OCI-LY3 (cell line): Measurements from ENCODE around the gene C1orf141.

Experiments
- H2AFZ ChIP-seq: fragments of 200-600, 300-600 bp; shearing (Covaris generic); 2 replicates; pipeline ENCODE4 v1.6.0; 2014; ENCODE audit warnings: antibody characterized with exemption, low read depth, low read length
- H3K27ac ChIP-seq: fragments of 200-600, 300-600 bp; sonication (generic); 2 replicates; pipeline ENCODE4 v1.5.1; 2014; ENCODE audit warnings: mild to moderate bottlenecking, low read length, moderate library complexity, mixed read lengths
- H3K27me3 ChIP-seq: fragments of 200-600, 300-600 bp; sonication (generic); 2 replicates; pipeline ENCODE4 v1.6.1; 2014; ENCODE audit warnings: low read depth, low read length, mixed read lengths
- H3K36me3 ChIP-seq: fragments of 200-600, 300-600 bp; sonication (generic); replicated peaks from 2 replicates; pipeline ENCODE3; 2014; ENCODE audit warnings: low read depth, low read length, mixed read lengths
- H3K4me1 ChIP-seq: fragments of 300-600, 200-600 bp; sonication (generic); 2 replicates; pipeline ENCODE4 v1.6.1; 2014; ENCODE audit warnings: low read length, mixed read lengths
- H3K4me2 ChIP-seq: fragments of 200-600, 300-600 bp; sonication (generic); 2 replicates; pipeline ENCODE4 v1.6.1; 2014; ENCODE audit warnings: low read length, mixed read lengths
- H3K4me3 ChIP-seq: fragments of 300-600, 200-600 bp; sonication (generic); 2 replicates; pipeline ENCODE4 v1.5.1; 2014; ENCODE audit warnings: antibody characterized with exemption, mild to moderate bottlenecking, low read length, moderate library complexity
- H3K79me2 ChIP-seq: fragments of 300-600, 200-600 bp; shearing (Covaris generic); 2 replicates; pipeline ENCODE4 v1.6.1; 2014; ENCODE audit warnings: mild to moderate bottlenecking, low read length, mixed read lengths
- H3K9ac ChIP-seq: fragments of 300-600, 200-600 bp; shearing (Covaris generic); 2 replicates; pipeline ENCODE4 v1.6.0; 2014; ENCODE audit warnings: mild to moderate bottlenecking, low read length, moderate library complexity
- H3K9me3 ChIP-seq: fragments of 200-600, 300-600 bp; shearing (Covaris generic); 2 replicates; pipeline ENCODE4 v1.6.1; 2014; ENCODE audit warnings: low read length, mixed read lengths; ENCODE audit not compliant: insufficient read depth
- H4K20me1 ChIP-seq: fragments of 200-600, 300-600 bp; sonication (generic); 2 replicates; pipeline ENCODE4 v1.6.1; 2016; ENCODE audit warnings: low read length, mixed read lengths; ENCODE audit not compliant: insufficient read depth
- CTCF ChIP-seq: fragments of 200-600, 300-600 bp; sonication (generic); IDR thresholded peaks from 2 replicates; pipeline ENCODE4 v1.5.1; 2014; ENCODE audit warnings: antibody characterized with exemption, low read length, low read depth
- EZH2phosphoT487 ChIP-seq: fragments of 200-600 bp; shearing (Covaris generic); IDR thresholded peaks from 2 replicates; pipeline ENCODE4 v1.6.1; 2018; ENCODE audit warnings: antibody characterized with exemption, mixed run types, low read depth

The C1orf141 gene

GRCh38 chr1:67085326-67085725 lies 49.4 kb downstream of the C1orf141 start:
- H3K9me3 ChIP-seq: no peaks in the 10 kb centered on the region
- H3K4me3 ChIP-seq: no peak overlapping the region
- H3K27me3 ChIP-seq: no peaks in the 10 kb centered on the region
- H3K4me1 ChIP-seq: no peaks in the 10 kb centered on the region
- H3K79me2 ChIP-seq: no peaks in the 10 kb centered on the region
- H3K9ac ChIP-seq: no peak overlapping the region
- H4K20me1 ChIP-seq: no peaks in the 10 kb centered on the region
- TF ChIP-seq CTCF (no peak), EZH2phosphoT487 (no peak)
- H3K36me3 ChIP-seq: no peaks in the 10 kb centered on the region
- H3K27ac ChIP-seq: no peak overlapping the region
- H2AFZ ChIP-seq: no peak overlapping the region
- no peak overlapping the region for H3K4me2 ChIP-seq

DNA sequence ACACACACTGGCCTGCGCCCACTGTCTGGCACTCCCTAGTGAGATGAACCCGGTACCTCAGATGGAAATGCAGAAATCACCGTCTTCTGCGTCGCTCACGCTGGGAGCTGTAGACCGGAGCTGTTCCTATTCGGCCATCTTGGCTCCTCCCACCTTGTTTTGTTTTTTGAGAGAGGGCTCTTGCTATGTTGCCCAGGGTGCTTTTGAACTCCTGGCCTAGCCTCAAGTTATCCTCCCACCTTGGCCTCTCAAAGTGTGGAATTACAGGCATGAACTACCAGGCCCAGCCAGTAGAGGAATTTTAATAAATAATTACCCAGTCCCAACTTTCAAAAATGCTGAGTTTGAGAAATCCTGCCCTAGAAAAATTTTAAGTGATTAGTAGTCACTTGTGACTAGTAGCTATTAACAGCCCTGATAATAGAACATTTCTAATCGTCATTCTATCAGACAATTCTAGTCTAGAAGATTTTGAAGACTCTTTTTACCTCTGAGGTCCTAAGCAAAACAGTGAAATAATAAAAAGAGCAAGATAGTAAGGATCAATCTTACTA lies 49.9 kb downstream of the C1orf141 start:
- Histone ChIP-seq H2AFZ (no peak overlapping the region), H3K9ac (no peak overlapping the region), H3K79me2 (no peaks in the 10 kb centered on the region), H4K20me1 (no peaks in the 10 kb centered on the region), H3K4me3 (no peak overlapping the region), H3K36me3 (no peaks in the 10 kb centered on the region), H3K27me3 (no peaks in the 10 kb centered on the region), H3K9me3 (no peaks in the 10 kb centered on the region), H3K4me2 (no peak overlapping the region), H3K4me1 (no peaks in the 10 kb centered on the region), H3K27ac (no peak overlapping the region)
- no peak for TF ChIP-seq CTCF
- TF ChIP-seq EZH2phosphoT487: no peak

DNA sequence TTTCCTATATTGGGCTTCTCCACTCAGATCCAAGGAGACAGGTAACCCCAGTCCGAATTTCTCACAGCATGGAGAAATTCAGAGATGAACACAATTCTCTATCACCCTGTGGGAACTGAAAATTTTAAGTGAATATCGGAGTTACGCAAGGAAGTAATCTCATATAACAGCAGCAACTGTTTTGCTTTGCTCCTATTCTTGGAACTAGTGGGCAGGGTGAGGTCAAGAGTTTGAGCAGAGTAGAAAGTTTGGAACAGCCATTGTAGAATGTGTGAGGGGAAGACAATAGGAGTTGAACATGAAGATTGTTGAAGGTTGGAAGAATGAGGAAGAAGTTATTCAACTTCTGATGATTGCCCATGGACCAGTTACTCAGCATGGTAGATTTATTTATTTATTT lies 56.5 kb downstream of the C1orf141 start:
- Histone ChIP-seq H3K4me1 (no peaks in the 10 kb centered on the region), H3K9me3 (no peaks in the 10 kb centered on the region), H3K36me3 (no peaks in the 10 kb centered on the region), H4K20me1 (no peaks in the 10 kb centered on the region), H3K27ac (no peak overlapping the region), H3K4me2 (no peak overlapping the region), H3K4me3 (no peak overlapping the region), H3K27me3 (no peaks in the 10 kb centered on the region), H3K79me2 (no peaks in the 10 kb centered on the region), H3K9ac (no peak overlapping the region), H2AFZ (no peak overlapping the region)
- TF ChIP-seq CTCF (no peak), EZH2phosphoT487 (no peak)

GRCh38 chr1:67077593-67077992 lies 57.2 kb downstream of the C1orf141 start:
- Histone ChIP-seq H3K4me1 (no peaks in the 10 kb centered on the region), H3K27ac (no peak overlapping the region), H3K9me3 (no peaks in the 10 kb centered on the region), H3K36me3 (no peaks in the 10 kb centered on the region), H3K4me2 (no peak overlapping the region), H3K4me3 (no peak overlapping the region), H3K79me2 (no peaks in the 10 kb centered on the region), H3K27me3 (no peaks in the 10 kb centered on the region), H3K9ac (no peak overlapping the region), H4K20me1 (no peaks in the 10 kb centered on the region), H2AFZ (no peak overlapping the region)
- TF ChIP-seq CTCF: no peak
- no peak for TF ChIP-seq EZH2phosphoT487
